Stimulated activated CD8-positive, alpha-beta memory T cell treated with anti-CD3 and anti-CD28 coated beads, Interleukin-15, amount 100 ng/mL, for 48 hours (primary cell): ENCODE measurements around the gene SUSD4.

ENCODE experiments used
- DNase-seq, 2 donors: peaks; one replicate each; pipeline ENCODE4 v3.0.0-alpha.2; 2020; ENCODE audit warnings: low read depth in 2 of 2

Gene SUSD4

DNA sequence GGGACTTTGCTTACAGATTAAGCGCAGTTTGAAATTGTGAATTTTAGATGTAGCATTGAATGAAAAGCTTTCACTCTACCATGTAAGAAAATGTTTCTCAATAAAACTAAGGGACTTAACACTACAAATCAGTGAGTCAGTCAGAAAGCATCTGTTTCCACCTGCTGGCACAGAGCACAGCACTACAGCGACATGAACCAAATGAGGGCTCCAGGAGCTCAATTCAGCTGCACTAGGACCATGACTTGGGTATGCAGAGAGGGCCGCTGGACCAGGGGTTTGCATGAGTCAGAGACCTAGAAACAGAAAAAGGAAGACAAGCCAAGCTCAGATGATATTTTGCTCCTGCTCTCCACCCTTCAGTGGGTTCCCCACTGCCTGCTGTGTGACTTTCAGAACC, 5.2 kb downstream of the SUSD4 start:
- DNase-seq = no peak

DNA sequence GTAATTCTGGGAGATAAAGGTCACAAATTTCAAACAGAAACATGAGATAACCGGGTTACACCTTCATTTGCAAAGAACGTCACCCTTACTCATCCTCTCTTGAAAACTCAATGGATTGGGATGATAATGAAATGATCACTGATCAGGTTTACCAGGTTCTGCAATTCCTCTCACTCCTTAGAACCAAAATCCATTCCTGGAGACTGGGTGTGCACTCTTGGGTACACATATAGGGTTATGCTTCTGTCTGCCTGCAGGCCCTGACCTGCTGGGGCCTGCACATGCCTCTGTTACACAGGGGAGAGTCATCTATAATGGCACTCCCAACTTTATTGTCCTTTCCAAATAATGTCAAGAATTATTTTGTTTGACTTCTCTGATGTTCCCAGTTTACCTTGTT, 8.3 kb downstream of the SUSD4 start:
- no peak for DNase-seq

- DNase-seq = no peak
These were observed 10.0 kb downstream of the SUSD4 start for GRCh38 chr1:223353939-223354338.

GRCh38 chr1:223352944-223353343, 11.0 kb downstream of the SUSD4 start:
- DNase-seq = no peak

DNA sequence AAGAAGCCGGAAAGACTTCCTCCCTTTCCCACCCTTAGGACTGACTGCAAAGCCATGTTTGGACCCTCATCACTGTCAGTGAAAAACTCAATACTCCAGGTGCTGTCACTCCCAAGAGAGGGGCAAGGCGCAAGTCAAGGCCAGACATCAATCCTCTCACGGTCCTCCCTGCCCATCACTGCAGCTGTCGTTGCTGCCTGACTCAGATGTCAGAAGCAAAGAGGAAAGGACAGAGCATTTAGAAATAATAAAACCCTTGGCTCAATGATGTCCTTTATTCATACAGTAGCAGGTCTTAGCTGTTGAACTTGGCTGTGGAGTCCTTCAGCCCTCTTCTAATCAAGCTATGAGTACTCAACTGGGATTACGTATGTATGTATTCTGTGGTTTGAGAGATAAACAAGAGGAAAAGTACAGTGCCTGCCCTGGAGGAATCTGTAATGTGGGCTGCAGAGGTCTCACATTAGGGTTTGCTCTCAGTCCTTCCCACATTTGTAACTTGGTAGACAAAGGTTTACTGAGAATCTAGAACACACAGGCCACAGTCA, 13.5 kb downstream of the SUSD4 start:
- DNase-seq = no peak

GRCh38 chr1:223349241-223349640, 14.7 kb downstream of the SUSD4 start:
- DNase-seq = no peak

- DNase-seq = no peak
These were observed 15.5 kb downstream of the SUSD4 start for GRCh38 chr1:223348439-223348838.

DNA sequence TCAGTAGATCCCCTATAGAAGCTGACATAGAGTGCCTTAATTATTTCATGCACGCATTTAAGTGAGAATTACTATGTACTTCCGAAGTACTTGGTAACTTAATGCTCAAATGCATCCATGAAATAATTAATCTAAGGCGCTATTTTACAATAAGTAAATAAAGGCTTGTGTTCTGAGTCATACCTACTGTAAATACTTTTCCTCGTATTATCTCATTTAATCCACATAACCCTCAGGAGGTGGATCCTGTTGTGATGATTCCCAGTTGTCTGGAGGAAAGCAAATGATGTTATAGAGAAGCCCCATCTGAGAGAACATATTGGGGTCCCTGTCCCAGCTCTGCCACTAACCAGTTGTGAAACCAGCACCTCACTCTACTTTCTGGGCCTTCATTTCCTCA, 16.4 kb downstream of the SUSD4 start:
- no peak for DNase-seq

DNA sequence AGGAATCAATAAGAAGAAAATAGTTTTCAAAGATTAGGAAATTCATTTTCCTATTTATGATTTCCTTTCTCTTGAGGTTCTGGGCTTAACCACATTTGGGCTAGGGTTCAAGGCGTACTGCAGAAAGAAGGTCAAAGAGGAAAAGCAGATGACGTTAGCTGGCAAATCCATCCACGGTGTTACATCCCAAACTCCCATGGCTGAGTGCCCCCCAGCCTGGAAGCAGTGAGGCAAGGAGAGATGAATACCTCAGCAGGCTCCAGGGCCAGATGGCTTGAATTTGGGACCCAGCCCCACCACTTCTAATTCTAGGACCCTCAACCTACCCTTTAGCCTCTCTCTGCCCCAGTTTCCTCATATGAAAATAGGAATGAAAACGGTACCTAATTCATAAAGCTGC, 17.7 kb downstream of the SUSD4 start:
- DNase-seq = no peak

- no peak for DNase-seq
These were observed 18.3 kb downstream of the SUSD4 start for GRCh38 chr1:223345720-223346119.

- DNase-seq = no peak
These were observed 19.5 kb downstream of the SUSD4 start for GRCh38 chr1:223344491-223344890.

DNA sequence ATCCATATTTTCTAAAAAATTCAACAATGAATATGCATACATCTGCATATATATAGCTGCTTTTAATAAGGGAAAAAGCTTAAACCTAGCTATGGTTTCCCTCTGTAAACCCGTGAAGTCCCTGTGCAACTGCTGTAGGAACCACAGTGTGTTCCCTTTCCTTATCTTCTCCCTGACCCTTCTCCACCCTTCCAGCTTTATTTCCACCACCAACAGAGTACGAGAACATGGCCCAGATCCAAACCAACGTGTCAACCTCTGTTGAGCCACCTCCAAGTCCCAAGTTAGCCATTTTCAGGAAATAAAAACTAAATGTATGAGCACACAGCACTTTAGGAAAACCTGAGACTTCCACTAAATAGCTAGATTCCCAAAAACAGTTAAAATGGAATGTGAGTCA, 20.3 kb downstream of the SUSD4 start:
- no peak for DNase-seq

- DNase-seq = no peak
These were observed 22.9 kb downstream of the SUSD4 start for GRCh38 chr1:223341121-223341520.

DNA sequence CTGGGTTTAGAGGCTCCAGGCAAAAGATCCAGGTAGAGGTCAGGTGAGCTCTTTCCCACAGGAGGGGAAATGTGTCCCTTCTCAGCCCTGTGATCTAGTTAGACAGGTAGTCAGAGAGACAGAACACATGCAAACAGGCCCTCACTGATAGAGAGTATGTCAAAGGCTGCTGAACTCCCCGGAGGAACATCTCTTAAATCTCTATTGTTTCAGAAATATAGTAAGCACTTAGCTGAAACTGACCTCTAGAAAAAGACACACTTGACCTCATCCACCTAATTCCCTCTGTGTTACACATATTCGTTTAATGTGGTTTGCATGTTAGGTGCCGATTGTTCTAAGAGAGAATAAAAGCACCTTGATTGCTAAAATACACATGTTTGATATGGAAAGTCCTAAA, 23.3 kb downstream of the SUSD4 start:
- no peak for DNase-seq

GRCh38 chr1:223339861-223340260, 24.1 kb downstream of the SUSD4 start:
- DNase-seq = no peak

DNA sequence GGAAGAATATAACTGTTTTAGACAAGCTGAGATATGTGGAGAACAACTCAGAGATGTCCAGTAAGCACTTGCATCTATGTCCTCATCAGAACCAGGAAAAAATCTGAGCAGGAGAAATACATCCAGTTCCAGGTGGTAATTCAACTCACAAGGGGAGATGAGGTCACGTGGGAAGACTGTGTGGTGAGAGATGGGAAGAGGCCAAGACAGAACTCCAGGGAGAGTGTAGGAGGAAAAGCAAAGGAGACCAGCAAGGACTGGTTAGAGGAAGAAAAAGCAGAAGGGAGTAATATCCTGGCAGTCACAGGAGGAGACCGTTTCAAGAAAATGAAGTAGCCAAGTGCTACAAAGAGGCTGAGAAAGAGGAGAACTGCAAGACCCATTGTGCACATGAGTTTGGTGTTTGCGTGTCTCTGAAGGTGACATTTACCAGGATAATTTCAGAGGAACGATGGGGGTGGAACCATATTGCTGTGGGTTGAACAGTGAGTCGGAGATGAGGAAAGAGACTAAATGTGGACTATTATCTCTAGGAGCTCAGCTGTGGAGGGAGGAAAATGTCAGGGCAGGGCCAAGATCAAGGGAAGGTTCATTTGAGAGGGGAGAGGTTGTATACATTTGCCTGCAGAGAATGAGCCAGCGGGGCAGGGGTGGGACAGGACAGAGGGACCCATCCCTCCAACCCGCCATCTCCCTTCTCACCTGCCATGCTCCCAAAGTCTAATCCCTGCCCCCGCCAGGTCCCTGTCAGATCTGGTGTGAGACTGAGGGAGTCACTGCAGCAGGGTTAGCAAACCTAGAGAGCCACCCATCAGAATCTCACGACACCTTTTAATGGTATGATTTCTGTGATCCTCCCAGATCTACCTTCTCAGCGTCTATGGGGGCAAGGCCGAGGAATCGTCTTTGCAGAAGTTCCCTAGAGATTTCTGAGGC, 24.9 kb downstream of the SUSD4 start:
- DNase-seq = no peak

GRCh38 chr1:223337174-223337869, 26.7 kb downstream of the SUSD4 start:
- DNase-seq = no peak

- no peak for DNase-seq
These were observed 29.8 kb downstream of the SUSD4 start for GRCh38 chr1:223334156-223334555.

DNA sequence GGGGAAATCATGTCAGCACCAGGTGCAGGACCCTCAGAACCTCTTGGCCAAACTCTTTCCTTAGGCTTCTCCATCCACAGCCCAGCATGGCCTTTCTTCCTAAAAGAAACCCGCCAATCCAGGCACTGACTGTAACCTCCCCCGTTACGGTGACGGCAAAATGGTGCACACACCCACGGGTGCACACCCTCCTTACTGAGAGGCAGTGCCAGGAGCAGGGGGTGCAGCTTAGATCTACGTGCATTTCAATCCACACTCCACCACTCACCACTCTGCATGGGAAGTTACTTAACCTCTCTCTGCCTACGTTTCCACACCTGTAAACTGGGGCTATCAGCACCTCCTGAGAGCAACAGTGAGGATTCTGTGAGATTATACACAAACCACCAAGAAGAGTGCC, 31.0 kb downstream of the SUSD4 start:
- no peak for DNase-seq

- no peak for DNase-seq
These were observed 32.0 kb downstream of the SUSD4 start for GRCh38 chr1:223331929-223332328.

DNA sequence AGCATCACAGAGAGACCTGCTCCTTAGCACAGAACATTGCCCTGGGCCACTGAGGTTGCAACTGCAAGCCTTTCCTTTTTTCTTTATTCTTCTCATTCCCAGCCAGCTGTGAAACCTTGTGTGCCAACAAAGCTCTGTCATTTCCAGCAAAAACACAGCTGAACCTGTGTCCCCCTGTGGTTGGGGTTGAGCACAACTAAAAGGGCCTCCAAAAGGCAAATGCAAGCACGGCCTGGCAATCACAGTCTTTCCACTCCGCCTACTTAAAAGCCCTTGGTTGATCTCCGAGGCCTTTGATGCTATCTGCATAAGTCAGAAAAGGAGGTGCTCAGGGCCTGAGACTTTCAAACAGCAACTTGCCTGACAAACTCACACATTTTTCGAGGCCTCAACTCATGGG, 32.7 kb downstream of the SUSD4 start:
- DNase-seq = no peak

DNA sequence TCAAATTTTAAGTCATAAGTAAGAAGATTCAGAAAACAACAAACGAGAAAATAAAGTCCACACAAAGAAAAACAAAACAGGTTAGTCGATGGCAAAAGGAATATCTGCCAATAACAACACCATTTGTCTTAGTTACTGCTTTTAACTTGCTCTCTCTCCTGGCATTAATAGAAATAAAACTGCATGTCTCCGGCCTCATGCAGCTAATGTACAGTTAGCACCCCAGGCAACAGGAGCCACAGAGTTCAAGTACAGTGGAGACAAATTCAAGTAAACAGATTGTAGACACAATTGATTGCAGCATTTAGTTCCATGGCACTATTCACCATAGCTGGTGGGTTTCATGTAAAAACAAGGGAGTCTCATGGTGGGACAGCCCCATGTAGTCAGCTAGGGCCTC, 33.5 kb downstream of the SUSD4 start:
- DNase-seq = no peak
